Islet of Langerhans (tissue), 1 donor: ENCODE measurements around the gene MRPS18C.
A peak's percentile ranks its signal among the peaks of the same experiment; 100 is the strongest.
"Not testable (repeated sequence)": the region's sequence is repeated elsewhere in the genome, so short reads cannot be mapped to it uniquely, and the experiment has no call there.

Source experiments
- FAIRE-seq: peaks from one replicate; lab custom pipeline; 2011; peaks lifted over from hg19 to GRCh38; lab: Jason Lieb, UNC

MRPS18C gene

GRCh38 chr4:83455281-83456183, at the start of gene MRPS18C, which contains the start of gene HELQ:
Gene MRPS18C (plus strand): TSS chr4:83456058. CDS start chr4:83456078, 20 bp downstream.
Gene HELQ (minus strand): TSS chr4:83455823. CDS start chr4:83455693, 130 bp downstream.
- FAIRE-seq = peak; percentile 79

DNA sequence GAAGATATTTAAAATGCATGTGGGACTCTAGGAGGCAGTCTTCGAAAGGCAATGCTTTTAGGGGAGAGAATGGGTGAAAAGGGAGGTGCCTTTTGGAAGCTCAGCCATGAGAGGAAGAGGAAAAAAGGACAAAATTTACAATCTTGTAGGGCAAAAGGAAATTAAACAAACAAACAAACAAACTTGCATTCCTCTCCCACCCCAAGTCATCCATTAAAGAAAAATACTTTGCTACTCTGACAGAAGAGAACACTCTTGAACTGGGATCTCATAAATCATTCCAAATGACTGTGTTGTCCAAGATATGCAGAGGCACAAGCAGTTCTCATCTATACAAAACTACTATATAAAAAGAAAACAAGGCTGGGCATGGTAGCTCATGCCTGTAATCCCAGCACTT, 47.0 kb upstream of the MRPS18C start:
- FAIRE-seq = no peak

DNA sequence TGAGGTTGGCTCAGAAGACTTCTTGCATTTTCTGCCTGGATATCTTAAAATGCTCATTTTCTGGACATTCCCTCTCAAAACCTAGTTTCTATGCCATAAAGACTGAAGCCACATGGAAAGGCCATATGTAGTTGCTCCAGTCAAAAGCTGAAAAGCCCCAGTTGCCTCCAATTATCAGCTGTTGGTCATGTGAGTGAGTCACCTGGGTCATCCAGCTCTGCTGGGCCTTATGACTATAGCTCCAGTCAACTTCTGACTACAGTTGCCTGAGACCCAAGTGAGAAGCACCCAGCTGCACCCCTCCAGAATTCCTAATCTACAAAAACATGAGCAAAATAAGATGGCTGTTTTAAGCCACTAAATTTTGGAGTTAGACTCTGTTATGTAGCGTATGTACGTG, 42.2 kb upstream of the MRPS18C start:
- FAIRE-seq = no peak

- FAIRE-seq = no peak
Measured at GRCh38 chr4:83417566-83417965, 38.3 kb upstream of the MRPS18C start.

- no peak for FAIRE-seq
Measured at GRCh38 chr4:83418211-83418610, 37.6 kb upstream of the MRPS18C start.

DNA sequence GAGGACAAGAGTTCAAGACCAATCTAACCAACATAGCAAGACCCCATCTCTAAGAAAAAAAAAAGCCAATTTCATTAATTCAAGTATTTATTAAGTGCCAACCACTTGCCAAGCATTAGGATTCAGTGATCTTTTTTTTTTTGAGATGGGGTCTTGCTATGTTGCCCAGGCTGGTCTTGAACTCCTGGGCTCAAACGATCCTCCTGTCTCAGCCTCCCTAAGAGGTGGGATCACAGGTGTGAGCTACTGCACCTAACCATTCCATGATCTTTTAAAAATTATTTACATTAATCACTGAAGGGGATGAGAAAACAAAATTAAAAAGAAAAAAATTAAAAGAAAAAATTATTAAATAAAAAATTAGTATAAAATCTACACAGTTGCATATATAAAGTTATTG, 24.7 kb upstream of the MRPS18C start:
- FAIRE-seq = no peak

DNA sequence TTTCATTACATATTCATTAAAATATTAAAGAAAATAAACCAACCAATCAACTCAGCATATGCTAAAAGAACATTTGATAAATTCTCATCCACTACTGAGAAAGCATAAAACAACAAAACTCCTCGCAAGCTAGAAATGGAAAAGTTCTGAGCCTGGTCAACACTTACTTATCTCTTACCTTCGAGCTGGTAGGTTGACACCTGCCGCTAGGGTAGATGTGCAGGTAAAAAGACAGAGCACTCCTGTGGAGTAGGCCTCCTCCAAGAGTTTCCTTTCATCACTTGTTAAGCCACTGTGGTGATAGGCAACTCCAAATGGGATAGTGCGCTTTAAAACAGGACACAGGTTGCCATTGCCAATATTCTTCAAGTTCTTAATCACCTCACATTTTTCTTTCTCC, 19.2 kb upstream of the MRPS18C start:
- no peak for FAIRE-seq

GRCh38 chr4:83438719-83439118, 17.1 kb upstream of the MRPS18C start:
- no peak for FAIRE-seq

DNA sequence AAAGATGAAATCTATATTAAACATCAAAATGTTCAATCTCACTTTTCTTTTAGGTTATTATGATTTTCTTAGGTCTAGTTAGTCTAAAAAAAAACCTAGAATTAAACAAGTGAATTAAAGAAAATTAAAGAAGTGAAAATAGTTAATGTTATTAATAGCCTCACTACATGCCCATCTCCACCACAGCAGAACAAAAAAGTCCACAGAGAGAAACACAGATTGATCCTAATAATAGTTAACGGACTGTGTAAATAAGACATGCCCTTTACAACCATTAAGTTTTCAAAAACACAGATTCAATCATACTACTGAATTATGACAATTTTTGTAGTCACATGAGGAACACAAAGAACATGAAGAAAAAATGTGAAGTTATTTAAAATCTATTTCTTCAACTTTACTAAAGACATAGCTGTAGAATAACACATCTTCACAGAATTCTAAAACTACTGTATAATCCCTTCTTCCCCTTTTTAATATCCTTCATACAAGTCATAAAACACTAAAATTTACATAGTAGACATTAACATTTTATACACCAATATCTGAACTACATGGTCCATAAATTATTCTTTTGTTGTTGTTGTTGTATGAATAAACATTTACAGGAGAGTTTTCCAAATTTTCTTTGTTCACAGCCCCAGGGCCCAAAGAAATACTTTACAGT, 15.6 kb upstream of the MRPS18C start:
- FAIRE-seq = no peak

GRCh38 chr4:83440899-83441298, 15.0 kb upstream of the MRPS18C start:
- no peak for FAIRE-seq

DNA sequence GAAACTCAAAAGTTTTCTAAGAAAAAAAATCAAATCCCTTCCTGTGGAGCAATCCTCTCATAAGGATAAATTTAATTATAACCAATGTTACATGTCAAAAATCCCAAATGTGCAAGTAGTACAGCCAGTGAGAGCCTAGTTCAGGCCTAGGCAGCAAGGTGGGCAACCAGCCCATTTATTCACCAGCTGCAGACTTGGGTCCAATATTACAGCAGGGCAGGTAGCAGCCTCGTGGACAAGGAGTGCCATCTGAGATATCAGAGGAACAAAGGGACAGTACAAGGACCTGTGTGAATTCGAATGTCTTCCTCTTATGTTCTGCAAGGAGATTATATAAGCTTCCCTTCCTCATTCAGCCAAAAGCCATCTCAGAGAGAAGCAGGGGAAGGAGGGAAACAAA, 6.8 kb upstream of the MRPS18C start:
- no peak for FAIRE-seq

GRCh38 chr4:83454686-83455085, 1.2 kb upstream of the MRPS18C start:
- FAIRE-seq = no peak

DNA sequence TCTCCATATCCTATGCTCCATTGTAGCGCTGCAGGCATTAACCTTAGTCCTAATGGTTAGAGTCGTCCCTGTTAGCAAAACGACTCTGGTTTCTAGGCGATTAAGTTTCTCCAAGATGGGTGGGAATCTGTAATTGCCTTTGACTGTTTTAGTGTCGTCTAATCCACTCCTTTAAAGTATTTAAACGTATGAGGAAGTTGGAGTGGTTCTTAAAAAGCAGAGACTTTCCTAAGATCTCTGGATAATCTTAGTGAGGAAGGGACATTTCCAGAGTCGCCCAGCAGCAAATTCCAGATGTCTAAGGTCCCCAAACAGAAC, 285 bp downstream of the MRPS18C start:
- no peak for FAIRE-seq

- no peak for FAIRE-seq
Measured at GRCh38 chr4:83473423-83473822, 17.6 kb downstream of the MRPS18C start.

DNA sequence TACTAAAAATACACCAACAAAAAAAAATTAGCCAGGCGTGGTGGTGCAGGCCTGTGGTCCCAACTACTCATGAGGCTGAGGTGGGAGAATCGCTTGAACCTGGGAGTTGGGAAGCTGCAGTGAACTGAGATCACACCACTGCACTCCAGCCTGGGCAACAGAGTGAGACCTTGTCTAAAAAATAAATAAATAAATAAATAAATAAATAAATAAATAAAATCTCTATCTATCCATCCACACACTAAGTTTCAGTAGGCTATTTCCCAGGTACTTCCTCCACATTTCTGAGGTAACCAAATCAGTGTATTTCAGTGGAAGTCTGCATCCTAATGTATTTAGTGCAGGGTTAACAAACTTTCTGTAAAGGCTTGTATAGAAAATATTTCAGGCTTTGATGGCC, 18.1 kb downstream of the MRPS18C start:
- FAIRE-seq = no peak

GRCh38 chr4:83484500-83485461, 28.9 kb downstream of the MRPS18C start, which contains the start of gene ABRAXAS1:
Gene ABRAXAS1 (minus strand): TSS chr4:83485100. CDS start chr4:83485072, 28 bp downstream.
- FAIRE-seq = no peak

GRCh38 chr4:83486457-83487129, 30.7 kb downstream of the MRPS18C start:
- FAIRE-seq = no peak

- no peak for FAIRE-seq
Measured at GRCh38 chr4:83489711-83490326, 34.0 kb downstream of the MRPS18C start.

GRCh38 chr4:83490876-83491450, 35.1 kb downstream of the MRPS18C start:
- FAIRE-seq = no peak

GRCh38 chr4:83496085-83496917, 40.4 kb downstream of the MRPS18C start:
- not testable (repeated sequence) for FAIRE-seq
